Stomach (tissue), 4 donors: ENCODE results near the gene LRCH3.

Experiments used
- EP300 ChIP-seq: sonication (generic); formaldehyde crosslinking; IDR thresholded peaks from one replicate; pipeline ENCODE4 v1.6.1; 2017; ENCODE audit warnings: antibody characterized with exemption
- POLR2A ChIP-seq, 4 donors: fragments of 450-650 bp; IDR thresholded peaks; one replicate each; pipeline ENCODE4 v1.6.1; 2016; ENCODE audit warnings: antibody characterized with exemption in 4 of 4, control low read depth in 2 of 4, mild to moderate bottlenecking in 1 of 4, moderate library complexity in 1 of 4

GRCh38 chr3:197810901-197811300, 19.8 kb downstream of the LRCH3 start:
- TF ChIP-seq POLR2A (IDR thresholded peaks at IDR 0.05) (no peak), EP300 (no peak)
